Measurements from ENCODE around the gene ADRB1.

The ADRB1 gene

DNA sequence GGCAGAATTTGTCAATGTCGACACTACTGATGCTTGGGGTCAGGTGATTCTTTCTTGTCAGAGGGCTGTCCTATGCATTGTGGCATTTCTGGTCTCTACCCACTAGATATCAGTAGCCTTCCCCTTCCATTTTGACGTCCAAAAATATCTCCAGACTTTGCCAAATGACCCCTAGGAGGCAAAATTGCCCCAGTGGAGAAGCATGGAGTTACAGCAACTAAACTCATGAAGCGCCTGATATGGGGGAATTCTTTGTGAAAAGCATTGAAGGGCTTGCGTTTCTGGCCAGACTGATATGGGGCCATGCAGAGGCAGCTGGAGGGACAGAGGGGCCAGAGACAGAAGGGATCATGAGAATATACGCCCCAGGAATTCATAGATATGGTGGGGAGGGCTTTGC, 43.6 kb downstream of the ADRB1 start:
- DNase-seq = no peak

DNA sequence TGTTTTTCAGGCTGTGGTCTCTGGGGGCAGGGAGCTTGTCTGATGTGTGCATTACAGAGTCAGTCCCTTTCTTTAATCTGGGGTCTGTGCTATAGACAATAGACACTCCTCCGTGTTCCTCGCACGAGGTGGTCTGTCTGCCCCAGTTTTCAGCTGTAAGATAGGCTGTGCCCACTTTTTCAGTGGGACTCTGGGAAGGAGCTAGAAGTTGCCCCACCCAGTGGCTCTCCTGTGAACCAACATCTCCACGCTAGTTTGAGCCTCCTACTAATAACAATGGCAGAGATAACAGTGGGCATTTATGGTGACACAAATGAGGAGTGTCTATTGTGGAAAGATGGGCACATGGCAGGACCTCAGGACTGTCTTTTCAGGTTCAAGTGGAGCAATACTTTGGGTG, 44.0 kb downstream of the ADRB1 start:
- DNase-seq = no peak

DNA sequence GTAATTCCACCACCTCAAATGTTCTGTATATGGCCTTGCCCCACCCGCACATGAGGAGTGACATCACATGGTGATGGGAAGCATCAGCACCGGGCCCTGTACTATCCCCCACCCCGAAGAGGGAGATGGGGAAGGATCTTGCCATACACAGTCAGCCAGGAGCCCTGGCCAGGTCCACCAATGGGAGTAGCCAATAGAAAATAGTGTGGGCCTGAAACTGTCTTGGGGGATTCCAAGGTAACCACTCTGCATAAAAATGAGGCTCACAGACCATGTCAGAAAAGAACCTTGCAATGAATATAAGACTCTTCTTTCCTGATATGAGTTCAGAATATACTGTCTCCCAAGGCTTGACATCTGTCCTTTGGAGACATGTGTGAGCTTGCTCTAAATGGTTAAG, 51.1 kb downstream of the ADRB1 start:
- DNase-seq = no peak

DNA sequence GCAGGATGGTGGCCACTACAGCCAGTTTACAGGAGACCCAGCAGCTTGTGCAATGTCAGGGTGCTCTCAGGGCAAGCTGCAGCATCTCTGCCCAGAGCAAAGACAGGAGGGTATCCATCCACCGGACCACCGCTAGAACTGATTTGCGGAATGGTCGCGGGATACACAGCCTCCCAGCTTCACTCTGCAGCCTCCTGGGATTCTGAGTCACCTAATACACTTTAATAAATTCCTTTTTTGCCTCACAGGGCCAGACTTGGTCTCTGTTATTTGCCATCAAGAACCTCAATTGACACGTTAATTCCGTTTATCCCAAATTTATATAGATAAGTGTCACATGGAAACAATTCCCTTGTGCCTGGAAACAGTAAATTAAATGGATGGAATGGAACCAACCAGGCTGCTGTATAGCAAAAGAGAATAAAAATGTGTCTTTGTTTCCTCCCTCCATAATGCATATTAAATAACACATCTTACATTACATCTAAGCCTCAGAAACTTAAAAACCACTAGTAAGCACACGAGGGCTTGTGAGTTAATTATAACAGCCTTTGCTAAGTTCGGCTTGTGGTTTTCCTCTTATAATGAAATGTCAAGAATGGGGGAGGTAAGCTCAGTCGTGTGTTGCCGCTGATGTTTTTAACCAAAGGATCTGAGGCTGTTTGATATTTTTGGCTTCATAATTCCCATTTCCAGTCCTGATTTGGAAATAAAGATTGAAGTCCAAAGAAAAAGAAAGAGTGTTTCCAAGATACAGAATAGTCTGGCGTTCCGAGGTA, 52.1 kb downstream of the ADRB1 start:
- DNase-seq = no peak
